GM23248 (cell line): ENCODE measurements around the gene ZNF254. TPM values are rescaled to one million over a fixed set of nuclear protein-coding genes. Genes with fewer than 3 reads are reported as not detected.

Experiments used
- DNase-seq: peaks from one replicate; pipeline ENCODE4 v3.0.0-alpha.2; 2015
- H2AFZ ChIP-seq: fragments of 200-600 bp; sonication (generic); 2 replicates; pipeline ENCODE4 v1.6.1; 2016; ENCODE audit warnings: antibody characterized with exemption
- H3F3A ChIP-seq: fragments of 200-600 bp; sonication (generic); 2 replicates; pipeline ENCODE4 v1.6.1; 2016; ENCODE audit warnings: mild to moderate bottlenecking, antibody characterized with exemption, mixed run types; ENCODE audit not compliant: insufficient read depth
- H3K27ac ChIP-seq: fragments of 200-600 bp; sonication (generic); 2 replicates; pipeline ENCODE4 v1.5.1; 2016; ENCODE audit warnings: mild to moderate bottlenecking
- H3K27me3 ChIP-seq: fragments of 200-600 bp; sonication (generic); replicated peaks from 2 replicates; pipeline ENCODE4 v1.6.1; 2016; ENCODE audit warnings: mild to moderate bottlenecking; ENCODE audit not compliant: insufficient read depth
- H3K36me3 ChIP-seq: fragments of 200-600 bp; sonication (generic); 2 replicates; pipeline ENCODE4 v1.6.1; 2016; ENCODE audit warnings: low read depth, mild to moderate bottlenecking
- H3K4me1 ChIP-seq: fragments of 200-600 bp; sonication (generic); 2 replicates; pipeline ENCODE4 v1.6.1; 2016; ENCODE audit warnings: mild to moderate bottlenecking; ENCODE audit not compliant: insufficient read depth
- H3K4me2 ChIP-seq: fragments of 200-600 bp; sonication (generic); one replicate; pipeline ENCODE4 v1.6.1; 2016; ENCODE audit warnings: mild to moderate bottlenecking; ENCODE audit not compliant: unreplicated experiment
- H3K4me3 ChIP-seq: fragments of 200-600 bp; sonication (generic); 2 replicates; pipeline ENCODE4 v1.5.1; 2016; ENCODE audit warnings: mild to moderate bottlenecking
- H3K79me2 ChIP-seq: fragments of 200-600 bp; sonication (generic); 2 replicates; pipeline ENCODE4 v1.6.1; 2016; ENCODE audit warnings: mild to moderate bottlenecking; ENCODE audit not compliant: insufficient read depth
- H3K9ac ChIP-seq: fragments of 200-600 bp; sonication (generic); 2 replicates; pipeline ENCODE4 v1.6.1; 2016; ENCODE audit warnings: mild to moderate bottlenecking
- H3K9me2 ChIP-seq: fragments of 200-600 bp; sonication (generic); 2 replicates; pipeline ENCODE4 v1.6.1; 2016; ENCODE audit warnings: mixed run types, mild to moderate bottlenecking, moderate library complexity; ENCODE audit not compliant: insufficient read depth
- H3K9me3 ChIP-seq: fragments of 200-600 bp; sonication (generic); one replicate; pipeline ENCODE4 v1.6.1; 2017; ENCODE audit warnings: low read depth
- H4K20me1 ChIP-seq: fragments of 200-600 bp; sonication (generic); 2 replicates; pipeline ENCODE4 v1.6.0; 2016; ENCODE audit not compliant: insufficient read depth
- EZH2 ChIP-seq: fragments of 200-600 bp; sonication (generic); IDR thresholded peaks from 2 replicates; pipeline ENCODE4 v1.6.1; 2018; ENCODE audit warnings: antibody characterized with exemption, mild to moderate bottlenecking; ENCODE audit not compliant: insufficient read depth, poor library complexity, severe bottlenecking
- EZH2phosphoT487 ChIP-seq: fragments of 200-600 bp; sonication (generic); IDR thresholded peaks from 2 replicates; pipeline ENCODE4 v1.6.1; 2018; ENCODE audit warnings: antibody characterized with exemption, moderate library complexity, mild to moderate bottlenecking, low read depth; ENCODE audit not compliant: insufficient read depth
- WGBS, 2 experiments: methylation state at CpG; one replicate each; pipeline ENCODE4 v1.1.6; 2015 to 2017; ENCODE audit warnings: low lambda C conversion rate in 2 of 2, low coverage in 1 of 2; ENCODE audit errors: missing lambda C conversion rate in 2 of 2; 5-methylcytosine and 5-hydroxymethylcytosine counted together
- in situ Hi-C: fragments of 300-500 bp; cut with MboI; formaldehyde crosslinking; loops from 2 replicates; pipeline ENCODE4 v1.15.0; 2020
- polyA plus RNA-seq: library from polyadenylated mRNA; unstranded; fragments of >200 nt; fragmentation: Nextera tagmentation; extraction: Ambion mirVana; gene quantifications from 2 replicates; pipeline ENCODE4 v1.2.1, GENCODE V29; 2016
- total RNA-seq: library from RNA; depleted of rRNA; stranded (reverse); fragments of >200 nt; shearing (Covaris generic); gene quantifications from 2 replicates; pipeline ENCODE4 v1.2.3, GENCODE V29; 2014

The ZNF254 gene
- total and polyA plus RNA-seq, 2 experiments from 2014 or later = 4.0 to 4.5 TPM

GRCh38 chr19:24140099-24140498 is 53.1 kb downstream of the ZNF254 start:
- Histone ChIP-seq H3K9me2 (no peaks in the 10 kb centered on the region), H4K20me1 (no peaks in the 10 kb centered on the region), H2AFZ (no peak overlapping the region), H3K79me2 (peaks cover 7% of the 10 kb centered on the region; the same call in 1 of the 2 replicates), H3K36me3 (peaks cover 6% of the 10 kb centered on the region; the same call in 1 of the 2 replicates), H3K27ac (no peak overlapping the region), H3K4me2 (no peak overlapping the region), H3K27me3 (no peaks in the 10 kb centered on the region), H3K4me3 (no peak overlapping the region), H3K4me1 (no peaks in the 10 kb centered on the region), H3K9me3 (no peaks in the 10 kb centered on the region), H3K9ac (no peak overlapping the region), H3F3A (no peaks in the 10 kb centered on the region)
- WGBS, 2 experiments = 81 to 90% methylated on average over 3 of the region's 3 CpGs
- TF ChIP-seq EZH2 = no peak
- TF ChIP-seq EZH2phosphoT487 = no peak
- DNase-seq = peak; percentile 40
- in situ Hi-C loops = no loop called here

- Histone ChIP-seq H3K36me3 (peaks cover 6% of the 10 kb centered on the region; the same call in 1 of the 2 replicates), H3K4me3 (no peak overlapping the region), H3K9ac (no peak overlapping the region), H3K9me2 (no peaks in the 10 kb centered on the region), H2AFZ (no peak overlapping the region), H3K27me3 (no peaks in the 10 kb centered on the region), H3K4me2 (no peak overlapping the region), H4K20me1 (no peaks in the 10 kb centered on the region), H3F3A (no peaks in the 10 kb centered on the region), H3K79me2 (peaks cover 7% of the 10 kb centered on the region; the same call in 1 of the 2 replicates), H3K27ac (no peak overlapping the region), H3K9me3 (no peaks in the 10 kb centered on the region), H3K4me1 (no peaks in the 10 kb centered on the region)
- in situ Hi-C loops = no loop called here
- DNase-seq = no peak
- TF ChIP-seq EZH2 = no peak
- no peak for TF ChIP-seq EZH2phosphoT487
These were observed 53.6 kb downstream of the ZNF254 start for GRCh38 chr19:24140591-24140990.

- Histone ChIP-seq H3K4me1 (no peaks in the 10 kb centered on the region), H3K79me2 (peaks cover 1% of the 10 kb centered on the region; the same call in 1 of the 2 replicates), H3K9me3 (peaks cover 6% of the 10 kb centered on the region), H3K4me2 (no peak overlapping the region), H3K36me3 (no peaks in the 10 kb centered on the region; the same call in 1 of the 2 replicates), H3K27me3 (no peaks in the 10 kb centered on the region), H3F3A (no peaks in the 10 kb centered on the region), H3K9ac (no peak overlapping the region), H4K20me1 (no peaks in the 10 kb centered on the region), H3K27ac (no peak overlapping the region), H3K4me3 (no peak overlapping the region), H2AFZ (no peak overlapping the region), H3K9me2 (no peaks in the 10 kb centered on the region)
- TF ChIP-seq EZH2 = no peak
- no peak for TF ChIP-seq EZH2phosphoT487
- in situ Hi-C loops = no loop called here
- no peak for DNase-seq
These were observed 54.6 kb downstream of the ZNF254 start for GRCh38 chr19:24141612-24142011.

GRCh38 chr19:24142771-24143170 is 55.8 kb downstream of the ZNF254 start:
- WGBS, 2 experiments = 99% methylated on average over 3 of the region's 3 CpGs
- Histone ChIP-seq H3K9me3 (peaks cover 6% of the 10 kb centered on the region), H3K36me3 (no peaks in the 10 kb centered on the region), H4K20me1 (no peaks in the 10 kb centered on the region), H3K4me3 (no peak overlapping the region), H3K79me2 (no peaks in the 10 kb centered on the region), H3K27me3 (no peaks in the 10 kb centered on the region), H3F3A (no peaks in the 10 kb centered on the region), H3K9me2 (no peaks in the 10 kb centered on the region), H3K4me2 (no peak overlapping the region), H3K9ac (no peak overlapping the region), H3K27ac (no peak overlapping the region), H3K4me1 (no peaks in the 10 kb centered on the region), H2AFZ (no peak overlapping the region)
- in situ Hi-C loops = no loop called here
- no peak for DNase-seq
- no peak for TF ChIP-seq EZH2phosphoT487
- no peak for TF ChIP-seq EZH2

GRCh38 chr19:24159707-24160106 is 72.7 kb downstream of the ZNF254 start:
- Histone ChIP-seq H3K36me3 (no peaks in the 10 kb centered on the region; the same call in 1 of the 2 replicates), H3K4me3 (no peak overlapping the region), H4K20me1 (no peaks in the 10 kb centered on the region), H3K27me3 (no peaks in the 10 kb centered on the region), H3K9me2 (no peaks in the 10 kb centered on the region), H3K4me1 (no peaks in the 10 kb centered on the region), H3K79me2 (no peaks in the 10 kb centered on the region), H3F3A (no peaks in the 10 kb centered on the region), H3K27ac (no peak overlapping the region), H3K9ac (no peak overlapping the region), H2AFZ (no peak overlapping the region), H3K9me3 (no peaks in the 10 kb centered on the region), H3K4me2 (no peak overlapping the region)
- peak; percentile 10 for DNase-seq
- in situ Hi-C loops = no loop called here
- WGBS, 2 experiments = 95% methylated on average over 2 of the region's 2 CpGs
- TF ChIP-seq EZH2phosphoT487 (no peak), EZH2 (no peak)
